Hematopoietic multipotent progenitor cell treated with erythropoietin and hydrocortisone succinate and interleukin-3 and kit ligand, for 17 days (in vitro differentiated cells): ENCODE measurements around the gene GSTM2.
A peak's percentile ranks its signal among the peaks of the same experiment; 100 is the strongest.

Source experiments
- DNase-seq: peaks from one replicate; pipeline ENCODE4 v3.0.0-alpha.2; 2015; ENCODE audit warnings: low spot score

The GSTM2 gene

DNA sequence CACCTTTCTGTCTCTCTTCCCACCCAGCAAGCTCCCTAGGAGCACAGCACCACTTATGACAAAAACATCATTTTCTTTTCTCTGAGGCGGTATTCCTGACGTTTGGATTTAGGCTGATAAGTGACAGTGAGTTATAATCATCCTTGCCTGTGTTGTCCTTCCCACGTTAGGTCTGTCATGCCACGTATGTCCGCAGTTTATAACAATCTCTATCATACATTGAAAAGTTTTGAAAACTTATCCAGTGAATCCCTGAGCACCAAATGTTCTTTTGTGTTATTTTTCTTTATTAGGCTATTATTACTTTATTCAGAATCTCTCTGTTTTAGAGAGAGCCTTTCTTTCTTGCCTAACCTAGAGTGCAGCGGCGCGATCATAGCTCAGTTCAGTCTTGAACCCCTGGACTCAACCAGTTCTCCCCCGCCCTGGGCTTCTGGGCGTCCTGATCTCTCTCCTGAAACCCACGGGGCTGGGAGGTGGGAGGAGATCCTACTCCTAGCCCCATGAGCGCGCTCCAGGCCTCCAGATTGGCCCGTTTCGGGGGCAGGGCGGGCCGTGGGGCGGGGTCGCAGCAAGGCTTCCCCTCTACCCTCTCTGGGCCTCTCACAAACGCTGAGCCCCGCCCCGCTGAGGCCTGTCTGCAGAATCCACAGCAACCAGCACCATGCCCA, at the start of gene GSTM2:
TSS of gene GSTM2 (plus strand) at position 606 of the 671 bp plus-strand sequence. CDS start at position 665, 59 bp downstream.
- peak; percentile 2 for DNase-seq

DNA sequence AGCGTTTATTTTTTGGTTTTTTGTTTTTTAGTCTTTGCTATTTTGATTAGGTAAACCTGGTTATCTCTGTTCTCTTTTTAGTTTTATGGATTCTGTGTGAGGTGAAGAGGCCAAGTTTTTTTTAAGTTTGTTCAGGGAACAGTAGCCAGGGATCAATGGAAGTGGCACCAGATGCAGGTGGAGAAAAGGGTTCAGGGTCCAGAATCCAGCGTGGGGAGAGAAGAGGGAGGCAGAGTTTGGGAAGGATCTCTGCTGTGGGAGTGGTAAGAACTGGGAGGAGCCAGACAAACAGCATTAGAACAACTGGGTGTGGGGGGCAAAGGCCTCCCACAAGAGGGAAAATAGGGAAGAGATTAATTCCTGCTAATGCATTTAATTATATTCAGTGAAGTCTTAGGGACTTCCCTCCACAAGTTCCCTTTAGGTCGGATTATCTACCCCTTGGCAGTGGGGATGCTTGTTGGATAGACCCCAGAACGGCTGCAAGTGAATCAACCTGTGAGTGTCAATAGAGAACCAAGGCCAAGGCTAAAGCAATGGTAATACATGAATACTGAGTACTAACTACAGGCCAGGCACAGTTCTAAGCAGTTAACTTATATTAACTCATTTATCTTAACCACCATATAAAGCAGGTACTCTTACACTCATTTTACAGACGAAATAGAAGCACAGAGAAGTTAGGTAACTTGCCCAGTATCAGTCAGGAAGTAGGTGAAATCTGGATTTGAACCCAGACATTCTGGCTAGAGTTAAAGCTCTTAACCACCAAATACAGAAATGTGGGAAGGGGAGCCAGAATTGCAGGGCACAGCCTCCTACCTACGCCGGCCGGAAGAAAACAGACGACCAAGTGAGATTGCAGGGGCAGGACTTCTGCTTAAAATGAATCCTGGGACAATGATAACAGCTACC, 48.9 kb upstream of the GSTM2 start:
- DNase-seq, result no peak

DNA sequence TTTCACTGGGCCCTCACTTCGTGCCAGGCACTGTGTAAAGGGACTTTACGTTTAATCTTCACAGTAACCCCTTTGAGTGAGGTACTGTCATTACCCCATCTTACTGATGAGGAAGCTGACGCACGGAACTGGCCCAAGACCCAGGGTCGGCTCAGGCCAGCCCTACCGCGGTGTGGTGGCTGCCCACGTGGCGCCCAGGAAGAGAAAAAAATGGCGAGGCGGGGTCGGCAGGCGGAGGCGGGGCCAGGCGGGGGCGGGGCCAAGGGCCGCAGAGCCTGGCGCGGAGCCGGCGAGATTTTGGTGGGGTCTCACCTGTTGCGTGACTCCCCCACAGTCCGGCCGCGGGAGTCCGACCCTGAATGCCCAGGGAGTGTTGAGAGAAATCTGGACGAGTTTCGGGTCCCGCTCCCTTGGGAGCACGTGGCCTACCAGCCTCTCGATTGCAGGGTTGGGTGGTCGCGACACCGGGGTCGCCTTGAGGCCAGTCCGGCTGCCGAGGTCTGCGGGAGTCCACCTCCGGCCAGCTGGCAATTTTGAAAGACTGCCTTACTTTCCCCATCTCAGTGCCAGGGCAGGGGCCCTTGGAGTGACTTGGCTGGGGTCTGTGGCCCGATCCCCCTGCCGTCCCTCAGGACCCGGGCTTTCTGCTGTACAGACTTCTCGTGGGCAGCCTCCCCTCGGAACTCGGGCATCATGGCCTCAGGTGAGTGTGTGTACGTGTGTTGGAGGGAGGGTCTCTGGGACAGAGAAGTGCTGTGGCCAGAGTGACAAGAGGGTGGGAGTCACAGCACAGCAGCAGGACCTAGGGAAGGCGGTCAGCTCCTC, 48.1 kb upstream of the GSTM2 start, which contains the start of the genes AMPD2 and GNAT2:
TSS of gene AMPD2 (plus strand) at position 262 of the 825 bp plus-strand sequence. CDS start 1,339 bp downstream, outside the sequence.
TSS of gene GNAT2 (minus strand) at position 41 of the 825 bp plus-strand sequence. CDS start 6,746 bp downstream, outside the sequence.
- DNase-seq, result no peak

DNA sequence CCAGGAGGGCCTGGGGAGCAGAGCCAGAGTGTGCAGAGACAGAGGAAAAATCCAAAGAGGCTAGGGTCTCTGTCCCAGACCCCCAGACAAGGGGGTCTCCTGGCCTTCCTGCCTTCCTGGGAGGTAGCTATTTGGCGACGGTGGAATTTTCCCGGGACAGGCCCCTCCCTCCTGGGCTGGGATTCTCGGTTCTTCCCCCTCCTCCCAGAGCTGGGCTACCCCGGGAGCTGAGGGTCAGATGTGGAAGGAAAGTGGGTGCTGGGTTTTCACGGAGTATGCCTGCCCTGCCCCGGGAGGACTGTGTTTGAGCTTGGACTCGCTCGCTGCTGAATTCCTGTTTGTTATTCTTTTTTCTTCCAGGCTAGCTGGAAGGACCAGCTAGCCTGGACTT, 47.5 kb upstream of the GSTM2 start:
- no peak for DNase-seq

DNA sequence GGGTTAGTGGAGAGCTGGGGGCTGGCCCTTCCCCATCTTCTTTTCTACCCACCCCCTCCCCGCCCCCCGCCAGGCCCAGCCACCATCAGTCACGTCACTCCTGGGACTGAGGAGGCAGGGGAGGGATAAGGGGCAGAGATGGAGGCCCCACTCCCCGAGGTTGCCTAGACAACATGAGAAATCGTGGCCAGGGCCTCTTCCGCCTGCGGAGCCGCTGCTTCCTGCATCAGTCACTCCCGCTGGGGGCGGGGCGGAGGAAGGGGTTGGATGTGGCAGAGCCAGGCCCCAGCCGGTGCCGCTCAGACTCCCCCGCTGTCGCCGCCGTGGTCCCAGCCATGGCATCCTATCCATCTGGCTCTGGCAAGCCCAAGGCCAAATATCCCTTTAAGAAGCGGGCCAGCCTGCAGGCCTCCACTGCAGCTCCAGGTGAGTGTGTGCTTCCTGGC, 47.0 kb upstream of the GSTM2 start:
- peak; percentile 45 for DNase-seq

DNA sequence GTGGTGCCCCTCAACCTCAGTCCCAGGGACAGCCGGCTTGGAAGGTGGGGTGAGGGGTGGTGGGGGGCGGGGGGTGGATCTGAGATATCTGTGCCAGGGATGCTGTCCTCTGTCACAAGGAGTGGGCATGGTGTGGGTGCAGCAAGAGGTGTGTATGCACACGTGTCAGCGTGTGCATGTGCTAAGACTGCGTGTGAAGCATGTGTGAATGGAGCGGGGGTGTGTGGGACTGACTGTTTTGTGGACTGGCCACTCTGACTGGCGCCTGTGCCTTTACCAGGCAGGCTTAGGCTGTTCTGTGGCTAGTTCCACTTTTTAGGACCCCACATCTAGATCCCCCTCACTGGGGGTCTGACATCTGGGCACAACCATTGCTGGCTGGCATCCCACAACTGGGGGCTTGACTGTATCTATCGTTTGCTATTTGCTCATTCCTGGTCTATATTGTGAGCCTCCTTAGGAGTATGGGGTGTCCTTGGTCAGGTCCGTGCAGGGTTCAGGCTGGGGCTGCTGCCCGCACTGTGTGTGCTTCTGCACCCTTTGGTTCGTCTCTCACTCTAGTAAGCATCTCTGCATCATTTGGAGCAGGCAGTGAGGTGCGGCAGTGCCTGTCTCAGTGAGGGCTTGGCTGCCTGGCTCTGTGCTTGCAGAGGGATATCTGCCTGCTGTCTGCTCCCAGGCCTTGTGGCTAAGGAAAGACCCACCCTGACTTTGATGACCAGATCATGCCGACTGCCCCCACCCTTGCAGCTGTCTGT, 46.3 kb upstream of the GSTM2 start:
- DNase-seq, result no peak

DNA sequence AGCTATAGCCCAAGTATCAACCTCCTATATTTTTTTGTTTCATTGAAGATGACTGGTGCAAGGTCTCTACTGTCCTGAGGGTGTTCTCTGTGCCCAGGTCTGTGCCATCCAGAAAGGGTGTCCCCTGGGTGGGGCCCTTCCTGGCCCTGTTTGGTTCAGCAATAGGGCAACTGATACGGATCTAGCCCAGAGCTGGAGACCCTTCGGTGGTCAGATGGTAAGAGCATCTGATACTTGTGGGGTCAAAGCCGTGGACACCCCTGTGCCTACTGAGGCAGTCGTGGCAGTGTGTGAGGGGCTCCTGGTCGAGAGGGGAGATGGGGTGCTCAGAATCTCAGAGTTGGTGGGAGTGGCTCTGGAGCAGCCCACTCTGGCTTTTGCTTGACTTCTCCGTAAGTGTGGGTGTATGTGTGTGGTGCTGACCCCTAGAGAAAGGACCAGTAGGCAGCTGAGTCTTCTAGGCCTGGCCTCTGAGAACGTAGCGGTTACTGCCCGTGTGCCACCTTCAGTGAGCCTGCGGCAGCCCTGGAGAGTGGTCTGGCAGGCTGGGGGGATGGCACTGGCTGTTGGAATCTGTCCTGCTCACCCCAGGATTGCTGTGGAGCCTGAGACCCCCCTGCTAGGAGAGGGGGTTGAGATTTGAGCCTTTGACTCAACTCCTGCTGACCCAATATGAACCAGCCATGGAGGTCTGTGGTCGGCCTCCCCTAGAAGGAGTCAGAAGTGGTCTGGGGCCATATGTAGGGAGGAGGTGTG, 45.5 kb upstream of the GSTM2 start:
- DNase-seq, result no peak

DNA sequence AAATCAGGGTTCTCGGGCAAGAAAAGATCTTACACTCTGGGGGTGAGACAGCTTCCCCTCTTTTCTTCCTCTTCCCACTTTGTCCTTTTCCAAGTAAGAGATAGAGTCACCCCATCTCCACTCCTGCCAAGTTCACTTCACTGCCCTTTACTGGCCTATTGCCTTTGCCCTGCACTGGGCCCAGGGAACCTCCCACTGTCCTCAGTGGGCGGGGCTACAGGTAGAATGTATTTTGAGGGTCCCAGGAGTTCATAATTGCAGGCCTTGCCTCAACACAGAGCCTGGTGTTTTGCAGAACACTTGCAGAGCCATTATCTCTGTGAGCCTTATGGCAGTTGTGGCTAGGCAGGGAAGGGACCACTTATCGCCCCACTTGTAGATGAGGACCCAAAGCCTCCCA, 45.0 kb upstream of the GSTM2 start:
- peak; percentile 39 for DNase-seq

DNA sequence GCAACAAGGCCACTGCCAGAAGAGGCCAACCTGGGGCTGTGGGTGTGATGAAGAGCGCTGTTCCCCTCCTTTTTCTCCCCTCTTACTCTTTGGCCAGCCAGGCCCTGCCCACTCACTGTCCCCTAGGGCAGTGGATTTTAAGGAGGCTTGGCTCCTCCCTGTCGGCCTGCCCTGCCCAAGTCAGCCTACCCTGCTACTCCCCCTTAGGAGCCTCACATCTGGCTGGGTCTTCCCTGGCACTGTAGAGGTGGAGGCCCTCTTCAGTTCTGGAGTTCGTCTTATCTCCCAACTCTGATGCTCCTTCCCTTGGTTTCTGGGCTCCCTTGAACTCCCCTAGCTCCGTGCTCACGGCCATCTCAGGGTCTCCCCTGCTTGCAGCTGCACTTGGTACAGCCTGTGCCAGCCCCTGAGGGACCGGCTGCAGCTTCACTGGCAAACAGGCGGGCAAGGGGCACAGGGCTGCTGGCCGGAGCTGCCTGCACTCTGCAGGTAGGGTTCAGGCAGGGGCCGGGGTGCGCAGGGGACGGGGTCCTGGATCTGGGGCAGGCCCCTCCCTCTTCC, 44.2 kb upstream of the GSTM2 start:
- peak; percentile 24 for DNase-seq

DNA sequence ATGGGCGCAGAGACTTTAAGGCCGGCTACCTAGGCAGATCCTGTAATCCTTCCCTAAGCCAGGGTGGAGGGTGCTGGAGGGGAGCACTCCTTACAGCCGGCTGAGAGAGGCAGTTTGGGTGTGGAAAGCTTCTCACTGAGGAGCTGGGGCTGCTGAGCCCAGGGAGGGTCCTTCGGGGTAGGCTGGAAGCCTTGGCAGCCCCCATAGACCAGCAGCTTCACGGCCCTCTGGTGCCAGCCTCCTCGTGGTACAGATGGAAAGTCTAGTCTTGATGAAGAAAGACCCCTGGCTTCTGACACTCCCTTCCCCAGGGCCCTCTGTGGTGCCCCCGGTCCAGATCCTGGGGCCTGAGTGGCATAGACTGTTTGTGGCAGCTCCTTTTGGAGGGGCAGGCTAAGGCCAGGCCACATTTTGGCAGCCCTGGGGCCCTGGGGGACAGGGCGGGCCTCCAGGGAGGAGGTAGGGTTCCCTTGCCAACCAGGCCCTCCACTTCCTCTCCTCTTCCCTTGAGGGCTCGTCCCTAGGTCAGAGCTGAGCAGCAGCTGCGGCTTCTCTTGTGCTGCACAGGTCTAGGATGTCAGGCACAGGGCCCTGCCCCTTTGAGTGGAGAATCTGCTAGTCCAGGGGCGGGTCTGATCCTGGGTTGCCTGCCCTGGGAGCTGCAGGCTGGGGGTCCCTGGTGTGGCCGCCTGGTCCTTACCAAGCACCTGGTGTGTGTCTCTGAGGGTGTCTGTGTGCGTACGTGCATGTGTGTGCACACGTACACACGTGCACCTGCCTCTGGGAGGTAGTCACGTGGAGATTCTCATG, 43.5 kb upstream of the GSTM2 start:
- no peak for DNase-seq

DNA sequence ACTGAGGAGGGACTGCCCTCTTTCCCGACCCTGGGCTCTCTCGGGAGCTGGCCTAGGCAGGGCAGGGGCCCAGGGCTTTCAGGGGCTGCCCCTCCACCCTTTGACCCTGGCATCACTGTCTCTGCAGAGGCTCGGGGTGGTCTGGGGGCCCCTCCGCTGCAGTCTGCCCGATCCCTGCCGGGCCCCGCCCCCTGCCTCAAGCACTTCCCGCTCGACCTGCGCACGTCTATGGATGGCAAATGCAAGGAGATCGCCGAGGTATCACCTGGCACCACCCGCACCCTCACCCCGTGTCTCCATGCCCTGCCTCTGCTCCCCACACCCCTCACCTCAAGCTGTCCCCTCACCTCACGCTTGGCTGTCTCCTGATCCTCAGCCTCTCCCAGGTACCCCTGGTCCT, 42.7 kb upstream of the GSTM2 start:
- DNase-seq, result no peak

DNA sequence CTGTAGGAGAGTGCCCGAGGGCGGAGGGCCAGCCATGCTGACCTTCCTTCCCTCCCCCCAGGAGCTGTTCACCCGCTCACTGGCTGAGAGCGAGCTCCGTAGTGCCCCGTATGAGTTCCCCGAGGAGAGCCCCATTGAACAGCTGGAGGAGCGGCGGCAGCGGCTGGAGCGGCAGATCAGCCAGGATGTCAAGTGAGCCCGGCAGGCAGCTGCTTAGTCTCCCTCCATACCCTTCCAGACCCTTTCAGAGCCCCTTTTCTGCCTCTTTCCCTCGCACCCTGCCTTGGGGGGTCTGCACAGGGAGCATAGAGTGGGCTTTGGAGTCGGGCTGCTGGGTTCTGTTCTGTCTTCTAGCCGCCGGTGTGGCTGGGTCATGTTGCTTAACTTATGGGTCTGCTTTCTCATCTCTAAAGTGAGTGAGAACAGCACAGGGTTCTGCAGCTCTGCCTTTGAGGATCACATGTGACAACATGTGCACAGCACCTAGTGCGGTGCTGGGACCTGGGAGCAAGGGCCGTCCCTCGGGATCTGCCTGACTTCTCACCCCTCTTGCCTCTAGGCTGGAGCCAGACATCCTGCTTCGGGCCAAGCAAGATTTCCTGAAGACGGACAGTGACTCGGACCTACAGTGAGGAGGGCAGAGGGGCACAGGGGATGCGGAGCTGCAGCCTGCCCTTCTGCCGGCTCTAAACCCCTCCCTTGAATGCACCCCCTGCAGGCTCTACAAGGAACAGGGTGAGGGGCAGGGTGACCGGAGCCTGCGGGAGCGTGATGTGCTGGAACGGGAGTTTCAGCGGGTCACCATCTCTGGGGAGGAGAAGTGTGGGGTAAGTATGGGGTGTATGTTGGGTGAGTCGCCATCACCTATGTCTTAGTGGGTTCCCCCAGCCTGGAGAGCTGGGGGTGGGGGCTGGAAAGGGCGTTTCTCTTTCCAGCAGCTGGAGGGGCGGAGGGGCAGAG, 42.0 kb upstream of the GSTM2 start:
- no peak for DNase-seq

DNA sequence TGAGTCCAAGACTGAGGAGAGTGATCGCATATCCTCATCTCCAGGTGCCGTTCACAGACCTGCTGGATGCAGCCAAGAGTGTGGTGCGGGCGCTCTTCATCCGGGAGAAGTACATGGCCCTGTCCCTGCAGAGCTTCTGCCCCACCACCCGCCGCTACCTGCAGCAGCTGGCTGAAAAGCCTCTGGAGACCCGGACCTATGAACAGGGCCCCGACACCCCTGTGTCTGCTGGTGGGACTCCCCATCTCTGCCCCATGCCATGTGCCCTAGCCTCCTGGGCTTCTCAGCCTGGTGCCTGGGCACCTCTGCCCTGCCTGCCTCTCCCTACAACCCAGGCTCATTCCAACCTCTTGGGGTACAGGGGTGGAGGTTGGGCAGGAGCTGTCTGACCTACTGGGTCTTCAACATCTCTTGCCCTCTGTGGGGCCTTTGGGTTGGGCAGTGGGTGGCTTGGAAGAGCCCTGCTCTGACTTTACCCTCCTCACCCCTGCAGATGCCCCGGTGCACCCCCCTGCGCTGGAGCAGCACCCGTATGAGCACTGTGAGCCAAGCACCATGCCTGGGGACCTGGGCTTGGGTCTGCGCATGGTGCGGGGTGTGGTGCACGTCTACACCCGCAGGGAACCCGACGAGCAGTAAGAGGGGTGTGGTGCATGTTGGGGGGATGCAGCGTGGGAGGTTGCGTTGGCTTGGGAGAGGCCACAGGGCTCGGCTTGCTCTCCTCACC, 41.0 kb upstream of the GSTM2 start:
- DNase-seq, result no peak

DNA sequence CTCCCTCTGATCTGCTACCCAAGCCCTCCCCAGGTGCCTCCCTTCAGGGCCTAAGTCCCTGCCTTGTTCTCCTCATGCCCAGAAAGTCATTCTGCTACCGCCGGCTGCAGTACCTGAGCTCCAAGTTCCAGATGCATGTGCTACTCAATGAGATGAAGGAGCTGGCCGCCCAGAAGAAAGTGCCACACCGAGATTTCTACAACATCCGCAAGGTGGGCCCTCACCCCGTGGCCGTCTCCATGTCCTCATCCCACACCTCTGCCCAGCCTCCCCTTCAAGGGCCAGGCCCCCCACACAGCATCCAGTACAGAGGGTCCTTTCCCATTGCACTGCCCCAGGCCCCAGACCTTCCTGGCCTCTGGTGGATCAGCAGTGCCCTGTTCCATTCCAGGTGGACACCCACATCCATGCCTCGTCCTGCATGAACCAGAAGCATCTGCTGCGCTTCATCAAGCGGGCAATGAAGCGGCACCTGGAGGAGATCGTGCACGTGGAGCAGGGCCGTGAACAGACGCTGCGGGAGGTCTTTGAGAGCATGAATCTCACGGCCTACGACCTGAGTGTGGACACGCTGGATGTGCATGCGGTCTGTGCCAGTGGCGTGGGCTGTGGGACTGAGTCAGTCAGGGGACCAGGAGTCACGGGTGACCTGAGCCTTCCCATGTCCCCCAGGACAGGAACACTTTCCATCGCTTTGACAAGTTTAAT, 40.0 kb upstream of the GSTM2 start:
- no peak for DNase-seq

DNA sequence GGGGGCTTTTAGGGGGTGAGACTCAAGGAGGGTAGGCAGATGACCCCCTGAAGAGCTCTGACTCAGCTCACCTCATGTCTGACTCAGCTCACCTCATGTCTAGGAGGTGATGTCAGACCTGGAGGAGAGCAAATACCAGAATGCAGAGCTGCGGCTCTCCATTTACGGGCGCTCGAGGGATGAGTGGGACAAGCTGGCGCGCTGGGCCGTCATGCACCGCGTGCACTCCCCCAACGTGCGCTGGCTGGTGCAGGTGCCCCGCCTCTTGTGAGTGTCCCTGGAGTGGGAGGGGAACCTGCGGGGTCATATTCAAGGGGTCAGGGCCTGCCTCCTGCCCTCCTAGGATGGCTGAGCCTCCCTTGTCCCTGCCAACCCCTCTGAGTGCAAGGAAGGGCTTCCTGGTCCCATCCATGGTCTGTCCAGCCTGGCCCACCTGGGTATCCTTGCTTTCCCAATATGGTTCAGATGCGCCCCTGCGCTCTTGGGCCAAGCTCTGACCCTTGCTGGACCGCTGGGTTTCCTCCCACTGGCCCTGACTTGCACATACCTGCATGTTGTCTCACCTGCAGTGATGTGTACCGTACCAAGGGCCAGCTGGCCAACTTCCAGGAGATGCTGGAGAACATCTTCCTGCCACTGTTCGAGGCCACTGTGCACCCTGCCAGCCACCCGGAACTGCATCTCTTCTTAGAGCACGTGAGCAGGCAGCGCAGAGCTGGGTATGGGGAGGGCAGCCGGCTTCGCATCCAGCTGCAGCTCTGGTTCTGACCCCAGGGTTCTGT, 39.1 kb upstream of the GSTM2 start:
- DNase-seq, result no peak
